Right lobe of liver (tissue), 6 donors: ENCODE data around the gene PDK1. TPM values are rescaled to one million over a fixed set of nuclear protein-coding genes. Genes with fewer than 3 reads are reported as not detected.

Source experiments
- ATAC-seq, 4 donors: fragments of 200-7000 bp; cut with Tn5 transposase; one replicate each; pipeline ENCODE4 v1.9.1; 2020; ENCODE audit warnings: mild to moderate bottlenecking in 4 of 4, moderate library complexity in 4 of 4
- DNase-seq, 3 donors: peaks; one replicate each; pipeline ENCODE4 v3.0.0-alpha.2; 2020
- H3K27ac ChIP-seq, 3 donors: fragments of 200-600 bp; one replicate each; pipeline ENCODE4 v1.8.0; 2022
- H3K27me3 ChIP-seq, 2 donors: fragments of 200-600 bp; one replicate each; pipeline ENCODE4 v1.8.0; 2022
- H3K36me3 ChIP-seq, 4 donors: fragments of 200-600 bp; sonication (generic) in 1 of 4; one replicate each; pipeline versions ENCODE4 v1.5.1 to v1.8.0; 2017 to 2022; ENCODE audit warnings: control low read depth in 1 of 4
- H3K4me1 ChIP-seq, 4 donors: fragments of 200-600 bp; sonication (generic) in 1 of 4; one replicate each; pipeline versions ENCODE4 v1.5.1 to v1.8.0; 2017 to 2022; ENCODE audit warnings: control low read depth in 1 of 4
- H3K4me3 ChIP-seq, 3 donors: fragments of 200-600 bp; one replicate each; pipeline ENCODE4 v1.8.0; 2022
- H3K9me3 ChIP-seq, 4 donors: fragments of 200-600 bp; sonication (generic) in 1 of 4; one replicate each; pipeline versions ENCODE4 v1.5.1 to v1.8.0; 2017 to 2022; ENCODE audit warnings: control low read depth in 1 of 4
- POLR2A ChIP-seq: fragments of 450-650 bp; IDR thresholded peaks from one replicate; pipeline ENCODE4 v1.6.1; 2017; ENCODE audit warnings: antibody characterized with exemption, mild to moderate bottlenecking
- WGBS: methylation state at CpG from one replicate; pipeline ENCODE4 v1.1.6; 2018; ENCODE audit warnings: low coverage, low lambda C conversion rate; ENCODE audit not compliant: insufficient coverage; ENCODE audit errors: missing lambda C conversion rate; 5-methylcytosine and 5-hydroxymethylcytosine counted together
- intact Hi-C, 2 donors: fragments of 100-400 bp; cut with DNase I; formaldehyde crosslinking; loops; one replicate each; pipeline versions ENCODE4 v1.11.2 to v1.14.1; 2022
- long read RNA-seq: library from polyadenylated mRNA; unstranded; transcript quantifications from one replicate; pipeline ENCODE4 v2.0.0, GENCODE V29; 2019
- total RNA-seq, 6 experiments: library from RNA; depleted of rRNA in 2 of 6; stranded (reverse); fragments of >200 nt in 2 of 6; fragmentation: NEBNext Ultra II Directional in 3 of 6; extraction: Animal tissue kit (Norgen Biotek cat#: 25700) in 3 of 6; gene quantifications; one replicate each; pipeline versions ENCODE4 v1.1.0 to v1.2.4, GENCODE V29; 2016 to 2023
- TF ChIP-seq, protein P1 (sequence below), 4 donors: fragments of 200-600 bp in 3 of 4; fragments of 450-650 bp in 1 of 4; IDR thresholded peaks; one replicate each; pipeline versions ENCODE4 v1.5.1 to v1.8.0; 2016 to 2022; ENCODE audit warnings: antibody characterized with exemption in 4 of 4, mild to moderate bottlenecking in 2 of 4
- donor health status: DM: no; HTN: yes; CAD: no.
- donor health status: DM: no; HTN: no; CAD: no.
- donor health status: DM: no; HTN: no; CAD: no.
- donor health status: DM: no; HTN: yes; CAD: no.
- donor health status: DM: no; HTN: yes; CAD: no.

PDK1 gene
- total RNA-seq = 10 to 100 TPM in 3 of 6 experiments, 1 to 10 TPM in 3; 5.0 to 34.1 (median 9.6) TPM
- long read RNA-seq = 0 reads

GRCh38 chr2:172555522-172556283 lies at the start of gene PDK1:
Gene PDK1 (plus strand): TSS chr2:172556090. CDS start chr2:172556151, 61 bp downstream.
- Histone ChIP-seq H3K27ac (peak within 1 kb of the TSS; percentile 88 to 99 (median 97)), H3K27me3 (no peaks in the 10 kb centered on the region), H3K4me1 (peaks cover 0 to 4% (median 2%) of the 10 kb centered on the region in 4 donors), H3K9me3 (no peaks in the 10 kb centered on the region), H3K4me3 (peak within 1 kb of the TSS; percentile 68 to 92 (median 90)), H3K36me3 (peaks cover 0 to 2% (median 0%) of the 10 kb centered on the region in 4 donors)
- ATAC-seq (peak; percentile 90 to 98 (median 96)), DNase-seq (peak; percentile 94 to 96 (median 96))
- TF ChIP-seq, protein P1, sequence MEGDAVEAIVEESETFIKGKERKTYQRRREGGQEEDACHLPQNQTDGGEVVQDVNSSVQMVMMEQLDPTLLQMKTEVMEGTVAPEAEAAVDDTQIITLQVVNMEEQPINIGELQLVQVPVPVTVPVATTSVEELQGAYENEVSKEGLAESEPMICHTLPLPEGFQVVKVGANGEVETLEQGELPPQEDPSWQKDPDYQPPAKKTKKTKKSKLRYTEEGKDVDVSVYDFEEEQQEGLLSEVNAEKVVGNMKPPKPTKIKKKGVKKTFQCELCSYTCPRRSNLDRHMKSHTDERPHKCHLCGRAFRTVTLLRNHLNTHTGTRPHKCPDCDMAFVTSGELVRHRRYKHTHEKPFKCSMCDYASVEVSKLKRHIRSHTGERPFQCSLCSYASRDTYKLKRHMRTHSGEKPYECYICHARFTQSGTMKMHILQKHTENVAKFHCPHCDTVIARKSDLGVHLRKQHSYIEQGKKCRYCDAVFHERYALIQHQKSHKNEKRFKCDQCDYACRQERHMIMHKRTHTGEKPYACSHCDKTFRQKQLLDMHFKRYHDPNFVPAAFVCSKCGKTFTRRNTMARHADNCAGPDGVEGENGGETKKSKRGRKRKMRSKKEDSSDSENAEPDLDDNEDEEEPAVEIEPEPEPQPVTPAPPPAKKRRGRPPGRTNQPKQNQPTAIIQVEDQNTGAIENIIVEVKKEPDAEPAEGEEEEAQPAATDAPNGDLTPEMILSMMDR (IDR thresholded peaks at IDR 0.05) = no peak
- TF ChIP-seq POLR2A = peak; percentile 89
- intact Hi-C loops = no loop called here
- 0% methylated on average over 15 of the region's 88 CpGs for WGBS

DNA sequence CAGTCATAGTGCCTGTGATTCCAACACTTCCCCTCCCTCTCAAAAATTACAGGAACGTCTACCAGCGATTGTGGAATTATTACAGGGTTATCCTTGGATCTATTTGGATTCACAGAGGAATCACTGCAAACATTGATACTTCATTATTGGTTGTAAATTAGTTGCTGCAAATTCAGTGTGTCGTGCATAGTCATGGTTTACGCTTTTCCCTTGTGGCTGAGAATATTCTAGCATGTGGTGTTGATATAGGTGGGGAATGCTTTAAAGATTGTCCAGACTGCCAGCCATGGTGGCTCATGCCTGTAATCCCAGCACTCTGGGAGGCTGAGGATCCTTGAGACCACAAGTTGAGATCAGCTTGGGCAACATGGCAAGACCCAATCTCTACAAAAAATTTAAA lies 48.7 kb upstream of the PDK1 start:
- Histone ChIP-seq H3K36me3 (peaks cover 0 to 4% (median 0%) of the 10 kb centered on the region in 4 donors), H3K9me3 (peaks cover 0 to 6% (median 3%) of the 10 kb centered on the region in 4 donors), H3K27ac (no peak overlapping the region), H3K4me3 (no peak overlapping the region), H3K4me1 (no peaks in the 10 kb centered on the region), H3K27me3 (no peaks in the 10 kb centered on the region)
- intact Hi-C loops = no loop called here
- no peak for DNase-seq
- TF ChIP-seq POLR2A = no peak
- TF ChIP-seq, protein P1 (IDR thresholded peaks at IDR 0.05) = no peak
- 96% methylated on average over 4 of the region's 4 CpGs for WGBS
- ATAC-seq = no peak

GRCh38 chr2:172510088-172510487 lies 45.8 kb upstream of the PDK1 start:
- Histone ChIP-seq H3K4me3 (no peak overlapping the region), H3K9me3 (peaks cover 0 to 15% (median 3%) of the 10 kb centered on the region in 4 donors), H3K27ac (no peak overlapping the region), H3K4me1 (no peaks in the 10 kb centered on the region), H3K36me3 (no peaks in the 10 kb centered on the region), H3K27me3 (no peaks in the 10 kb centered on the region)
- ATAC-seq (no peak), DNase-seq (no peak)
- WGBS = 76% methylated on average over 5 of the region's 6 CpGs
- TF ChIP-seq, protein P1 (IDR thresholded peaks at IDR 0.05) = no peak
- no peak for TF ChIP-seq POLR2A
- intact Hi-C loops = no loop called here

- no peaks in the 10 kb centered on the region for H3K27me3 ChIP-seq
- no peak for ATAC-seq
- no peaks in the 10 kb centered on the region for H3K36me3 ChIP-seq
- DNase-seq = no peak
- 54% methylated on average over 5 of the region's 5 CpGs for WGBS
- H3K27ac ChIP-seq = no peak overlapping the region
- H3K4me3 ChIP-seq = no peak overlapping the region
- H3K9me3 ChIP-seq = peaks cover 0 to 15% (median 3%) of the 10 kb centered on the region in 4 donors
- intact Hi-C loops = no loop called here
- H3K4me1 ChIP-seq = no peaks in the 10 kb centered on the region
- TF ChIP-seq POLR2A = no peak
- TF ChIP-seq, protein P1 (IDR thresholded peaks at IDR 0.05) = no peak
Measured at GRCh38 chr2:172510548-172510947, 45.3 kb upstream of the PDK1 start.
